ENCODE results near the gene ACTR3C.
"Not testable (repeated sequence)": the region's sequence is repeated elsewhere in the genome, so short reads cannot be mapped to it uniquely, and the experiment has no call there.

ACTR3C gene

GRCh38 chr7:150271898-150272297 lies 51.4 kb downstream of the ACTR3C start:
- DNase-seq = not testable (repeated sequence)

- DNase-seq = not testable (repeated sequence)
Observed at GRCh38 chr7:150270101-150270824, 53.1 kb downstream of the ACTR3C start.

GRCh38 chr7:150268798-150269197 lies 54.5 kb downstream of the ACTR3C start:
- not testable (repeated sequence) for DNase-seq

GRCh38 chr7:150268287-150268686 lies 55.1 kb downstream of the ACTR3C start:
- not testable (repeated sequence) for DNase-seq

GRCh38 chr7:150266953-150267665 lies 56.2 kb downstream of the ACTR3C start:
- not testable (repeated sequence) for DNase-seq

GRCh38 chr7:150262656-150263055 lies 60.7 kb downstream of the ACTR3C start:
- DNase-seq = not testable (repeated sequence)

GRCh38 chr7:150247745-150248144 lies 75.6 kb downstream of the ACTR3C start:
- not testable (repeated sequence) for DNase-seq

- not testable (repeated sequence) for DNase-seq
Observed at GRCh38 chr7:150245208-150245607, 78.1 kb downstream of the ACTR3C start.

GRCh38 chr7:150242935-150243334 lies 80.4 kb downstream of the ACTR3C start:
- not testable (repeated sequence) for DNase-seq

- not testable (repeated sequence) for DNase-seq
Observed at GRCh38 chr7:150225444-150225843, 97.9 kb downstream of the ACTR3C start.

- not testable (repeated sequence) for DNase-seq
Observed at GRCh38 chr7:150222083-150222972, 101.0 kb downstream of the ACTR3C start.

GRCh38 chr7:150220673-150221181 lies 102.6 kb downstream of the ACTR3C start:
- not testable (repeated sequence) for DNase-seq

GRCh38 chr7:150219941-150220658 lies 103.2 kb downstream of the ACTR3C start:
- DNase-seq = not testable (repeated sequence)

- not testable (repeated sequence) for DNase-seq
Observed at GRCh38 chr7:150206848-150207247, 116.5 kb downstream of the ACTR3C start.

- not testable (repeated sequence) for DNase-seq
Observed at GRCh38 chr7:150205866-150206265, 117.5 kb downstream of the ACTR3C start.

GRCh38 chr7:150204577-150204976 lies 118.8 kb downstream of the ACTR3C start:
- DNase-seq = not testable (repeated sequence)

- DNase-seq = not testable (repeated sequence)
Observed at GRCh38 chr7:150202894-150203293, 120.5 kb downstream of the ACTR3C start.

Measured in cortex of kidney (tissue), 1 donor.